Measurements from ENCODE around the gene TMEM108.
"Not testable (repeated sequence)": the region's sequence is repeated elsewhere in the genome, so short reads cannot be mapped to it uniquely, and the experiment has no call there.

The TMEM108 gene

GRCh38 chr3:133007601-133008000 lies 30.6 kb upstream of the TMEM108 start:
- H3K18ac ChIP-seq (ENCODE audit: low read length): no peak overlapping the region
- H3K79me2 ChIP-seq (ENCODE audit: control insufficient read depth, insufficient read depth, low read length, poor library complexity): no peaks in the 10 kb centered on the region
- no peak overlapping the region for H2BK12ac ChIP-seq (ENCODE audit: low read length)
- no peak overlapping the region for H3K9ac ChIP-seq (ENCODE audit: low read length)
- peaks cover 3% of the 10 kb centered on the region for H3K9me3 ChIP-seq (ENCODE audit: insufficient read depth, low read depth, low read length)
- no peak overlapping the region for H3K23ac ChIP-seq (ENCODE audit: low read length)
- no peak overlapping the region for H2BK120ac ChIP-seq (ENCODE audit: insufficient read depth, low read length, poor library complexity)
- H4K8ac ChIP-seq (ENCODE audit: low read depth, low read length): no peak overlapping the region
- H2AFZ ChIP-seq (ENCODE audit: insufficient read depth, low read length, poor library complexity): no peak overlapping the region
- no peaks in the 10 kb centered on the region for H3K27me3 ChIP-seq (ENCODE audit: insufficient read depth, low read length)
- H2BK5ac ChIP-seq (ENCODE audit: low read depth, low read length, poor library complexity): no peak overlapping the region
- DNase-seq: peak in 1 of 2 donors; percentile 3
- no peak overlapping the region for H4K91ac ChIP-seq (ENCODE audit: low read depth, low read length)
- no peak overlapping the region for H3K4me2 ChIP-seq (ENCODE audit: low read length)
- no peak overlapping the region for H4K12ac ChIP-seq (ENCODE audit: low read depth, low read length)
- no peaks in the 10 kb centered on the region for H3K79me1 ChIP-seq (ENCODE audit: low read length)
- no peaks in the 10 kb centered on the region for H3K4me1 ChIP-seq (ENCODE audit: control insufficient read depth in 1 of 2, insufficient read depth in 2 of 2, low read length in 2 of 2)
- H3K14ac ChIP-seq (ENCODE audit: low read length): no peak overlapping the region
- H3K27ac ChIP-seq (ENCODE audit: low read depth, low read length): no peak overlapping the region
- no peaks in the 10 kb centered on the region for H3K36me3 ChIP-seq (ENCODE audit: control insufficient read depth in 1 of 2, insufficient read depth in 2 of 2, low read length in 2 of 2)
- WGBS (ENCODE audit: extremely low coverage, insufficient coverage, insufficient read length): no CpG with 5 or more reads among the region's 2 CpGs
- H2AK5ac ChIP-seq (ENCODE audit: low read length): no peak overlapping the region
- no peak overlapping the region for H3K4me3 ChIP-seq (ENCODE audit: low read depth, low read length)
- H3K4ac ChIP-seq (ENCODE audit: low read depth, low read length): no peak overlapping the region

GRCh38 chr3:133014325-133014724 lies 23.9 kb upstream of the TMEM108 start:
- Histone ChIP-seq H4K8ac (ENCODE audit: low read depth, low read length) (no peak overlapping the region), H3K79me1 (ENCODE audit: low read length) (no peaks in the 10 kb centered on the region), H3K4me2 (ENCODE audit: low read length) (no peak overlapping the region), H3K9ac (ENCODE audit: low read length) (no peak overlapping the region), H3K18ac (ENCODE audit: low read length) (no peak overlapping the region), H4K12ac (ENCODE audit: low read depth, low read length) (no peak overlapping the region), H3K79me2 (ENCODE audit: control insufficient read depth, insufficient read depth, low read length, poor library complexity) (no peaks in the 10 kb centered on the region), H4K91ac (ENCODE audit: low read depth, low read length) (no peak overlapping the region), H3K27me3 (ENCODE audit: insufficient read depth, low read length) (no peaks in the 10 kb centered on the region), H3K4ac (ENCODE audit: low read depth, low read length) (no peak overlapping the region), H3K36me3 (ENCODE audit: control insufficient read depth in 1 of 2, insufficient read depth in 2 of 2, low read length in 2 of 2) (no peaks in the 10 kb centered on the region), H3K14ac (ENCODE audit: low read length) (no peak overlapping the region), H2AFZ (ENCODE audit: insufficient read depth, low read length, poor library complexity) (no peak overlapping the region), H3K9me3 (ENCODE audit: insufficient read depth, low read depth, low read length) (peaks cover 4% of the 10 kb centered on the region), H3K4me1 (ENCODE audit: control insufficient read depth in 1 of 2, insufficient read depth in 2 of 2, low read length in 2 of 2) (no peaks in the 10 kb centered on the region), H3K23ac (ENCODE audit: low read length) (no peak overlapping the region), H3K4me3 (ENCODE audit: low read depth, low read length) (no peak overlapping the region), H2AK5ac (ENCODE audit: low read length) (no peak overlapping the region), H2BK120ac (ENCODE audit: insufficient read depth, low read length, poor library complexity) (no peak overlapping the region), H3K27ac (ENCODE audit: low read depth, low read length) (no peak overlapping the region), H2BK5ac (ENCODE audit: low read depth, low read length, poor library complexity) (no peak overlapping the region), H2BK12ac (ENCODE audit: low read length) (no peak overlapping the region)
- no CpG with 5 or more reads among the region's 3 CpGs for WGBS (ENCODE audit: extremely low coverage, insufficient coverage, insufficient read length)
- no peak for DNase-seq

GRCh38 chr3:133015573-133015972 lies 22.6 kb upstream of the TMEM108 start:
- H4K12ac ChIP-seq (ENCODE audit: low read depth, low read length); H4K91ac ChIP-seq (ENCODE audit: low read depth, low read length); H3K4me3 ChIP-seq (ENCODE audit: low read depth, low read length); H2BK12ac ChIP-seq (ENCODE audit: low read length); H3K4ac ChIP-seq (ENCODE audit: low read depth, low read length); H4K8ac ChIP-seq (ENCODE audit: low read depth, low read length); H2AFZ ChIP-seq (ENCODE audit: insufficient read depth, low read length, poor library complexity); H3K36me3 ChIP-seq (ENCODE audit: control insufficient read depth in 1 of 2, insufficient read depth in 2 of 2, low read length in 2 of 2); H3K4me1 ChIP-seq (ENCODE audit: control insufficient read depth in 1 of 2, insufficient read depth in 2 of 2, low read length in 2 of 2); H3K27me3 ChIP-seq (ENCODE audit: insufficient read depth, low read length); H2AK5ac ChIP-seq (ENCODE audit: low read length); H3K14ac ChIP-seq (ENCODE audit: low read length); H3K9ac ChIP-seq (ENCODE audit: low read length); H3K23ac ChIP-seq (ENCODE audit: low read length); H3K9me3 ChIP-seq (ENCODE audit: insufficient read depth, low read depth, low read length); H3K4me2 ChIP-seq (ENCODE audit: low read length); H3K79me2 ChIP-seq (ENCODE audit: control insufficient read depth, insufficient read depth, low read length, poor library complexity); DNase-seq; H2BK5ac ChIP-seq (ENCODE audit: low read depth, low read length, poor library complexity); H3K27ac ChIP-seq (ENCODE audit: low read depth, low read length); H3K18ac ChIP-seq (ENCODE audit: low read length); H3K79me1 ChIP-seq (ENCODE audit: low read length); H2BK120ac ChIP-seq (ENCODE audit: insufficient read depth, low read length, poor library complexity): not testable (repeated sequence)
- WGBS (ENCODE audit: extremely low coverage, insufficient coverage, insufficient read length): no CpG with 5 or more reads among the region's 5 CpGs

DNA sequence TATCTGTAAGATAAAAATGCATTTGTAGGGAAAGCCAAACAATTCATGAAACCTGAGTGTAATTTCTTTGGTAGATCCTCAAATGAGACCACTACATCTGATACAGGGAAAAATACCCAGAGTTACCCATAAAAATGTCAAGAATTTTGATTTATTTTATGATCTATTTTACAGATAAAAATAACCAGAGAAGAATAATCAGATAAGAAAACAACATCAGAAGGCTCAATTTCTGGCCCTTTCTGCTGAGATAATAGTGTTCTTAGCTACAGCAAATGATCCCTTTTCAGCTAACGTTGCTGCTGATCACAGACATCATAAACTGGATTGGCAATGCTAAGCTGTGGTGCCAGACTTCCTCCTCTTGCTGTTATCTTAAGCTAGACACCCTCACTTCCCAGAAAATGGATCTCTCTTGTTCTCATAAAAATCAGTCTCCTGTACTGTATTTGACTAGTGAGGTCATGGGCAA lies 21.3 kb upstream of the TMEM108 start:
- H3K4me2 ChIP-seq (ENCODE audit: low read length): no peak overlapping the region
- no peak for DNase-seq
- H3K79me1 ChIP-seq (ENCODE audit: low read length): no peaks in the 10 kb centered on the region
- H3K9me3 ChIP-seq (ENCODE audit: insufficient read depth, low read depth, low read length): peaks cover 1% of the 10 kb centered on the region
- no peaks in the 10 kb centered on the region for H3K79me2 ChIP-seq (ENCODE audit: control insufficient read depth, insufficient read depth, low read length, poor library complexity)
- no peak overlapping the region for H4K8ac ChIP-seq (ENCODE audit: low read depth, low read length)
- H2BK5ac ChIP-seq (ENCODE audit: low read depth, low read length, poor library complexity): no peak overlapping the region
- WGBS (ENCODE audit: extremely low coverage, insufficient coverage, insufficient read length): no CpG with 5 or more reads among the region's 1 CpG
- H3K4me1 ChIP-seq (ENCODE audit: control insufficient read depth in 1 of 2, insufficient read depth in 2 of 2, low read length in 2 of 2): no peaks in the 10 kb centered on the region
- no peaks in the 10 kb centered on the region for H3K27me3 ChIP-seq (ENCODE audit: insufficient read depth, low read length)
- no peak overlapping the region for H4K91ac ChIP-seq (ENCODE audit: low read depth, low read length)
- H3K4me3 ChIP-seq (ENCODE audit: low read depth, low read length): no peak overlapping the region
- no peak overlapping the region for H2BK12ac ChIP-seq (ENCODE audit: low read length)
- no peak overlapping the region for H3K18ac ChIP-seq (ENCODE audit: low read length)
- H2AK5ac ChIP-seq (ENCODE audit: low read length): no peak overlapping the region
- H3K14ac ChIP-seq (ENCODE audit: low read length): no peak overlapping the region
- no peak overlapping the region for H2BK120ac ChIP-seq (ENCODE audit: insufficient read depth, low read length, poor library complexity)
- no peak overlapping the region for H2AFZ ChIP-seq (ENCODE audit: insufficient read depth, low read length, poor library complexity)
- no peak overlapping the region for H3K9ac ChIP-seq (ENCODE audit: low read length)
- no peak overlapping the region for H3K23ac ChIP-seq (ENCODE audit: low read length)
- H3K4ac ChIP-seq (ENCODE audit: low read depth, low read length): no peak overlapping the region
- no peak overlapping the region for H3K27ac ChIP-seq (ENCODE audit: low read depth, low read length)
- no peaks in the 10 kb centered on the region for H3K36me3 ChIP-seq (ENCODE audit: control insufficient read depth in 1 of 2, insufficient read depth in 2 of 2, low read length in 2 of 2)
- H4K12ac ChIP-seq (ENCODE audit: low read depth, low read length): no peak overlapping the region

Measured in trophoblast cell (in vitro differentiated cells and primary cell).